OCI-LY7 (cell line): ENCODE measurements around the gene RCVRN.

Experiments used
- CTCF ChIP-seq: fragments of 200-600 bp; sonication (generic); conservative IDR thresholded peaks from 2 replicates; pipeline ENCODE4 v1.5.1; 2014; ENCODE audit warnings: mild to moderate bottlenecking, antibody characterized with exemption, low read length, moderate library complexity, mixed read lengths
- EZH2phosphoT487 ChIP-seq: fragments of 200-600 bp; sonication (generic); IDR thresholded peaks from 2 replicates; pipeline ENCODE4 v1.6.1; 2018; ENCODE audit warnings: low read depth, borderline replicate concordance, mild to moderate bottlenecking, mixed run types, antibody characterized with exemption, low read length, moderate library complexity, mixed read lengths

GRCh38 chr17:9929871-9930270, 24.8 kb upstream of the RCVRN start:
- no peak for TF ChIP-seq CTCF
- no peak for TF ChIP-seq EZH2phosphoT487
